ENCODE results near the gene OLFM2.
A peak's percentile ranks its signal among the peaks of the same experiment; 100 is the strongest.
"Not testable (repeated sequence)": the region's sequence is repeated elsewhere in the genome, so short reads cannot be mapped to it uniquely, and the experiment has no call there.

The OLFM2 gene

DNA sequence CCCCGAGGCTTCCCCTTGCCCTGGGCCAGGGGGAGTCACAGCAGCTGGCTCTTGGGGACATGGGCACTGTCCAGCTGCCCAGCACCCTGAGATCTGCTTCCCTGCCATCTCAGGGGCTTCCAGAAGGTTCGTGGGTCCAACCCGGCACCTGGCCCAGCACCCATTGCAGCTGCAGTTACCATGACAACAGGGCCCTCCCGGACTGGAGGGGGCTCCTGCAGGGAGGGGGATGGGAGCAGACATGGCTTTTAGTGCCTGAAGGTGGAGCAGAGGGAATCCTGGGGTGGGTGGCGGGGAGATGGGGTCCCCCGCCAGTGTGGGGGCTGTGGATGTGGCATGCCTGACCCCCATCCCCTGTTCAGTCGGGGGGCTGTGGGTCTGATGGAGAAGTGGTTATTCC lies 86.5 kb downstream of the OLFM2 start:
- H3K79me2 ChIP-seq, result peaks cover 8% of the 10 kb centered on the region
- H2AFZ ChIP-seq, result no peak overlapping the region
- no peaks in the 10 kb centered on the region for H3K9me3 ChIP-seq (ENCODE audit: control insufficient read depth, low read length)
- H3K27ac ChIP-seq, result no peak overlapping the region
- no peak for TF ChIP-seq CTCF (IDR thresholded peaks at IDR 0.05)
- no peak overlapping the region for H3K9ac ChIP-seq
- H3K36me3 ChIP-seq (ENCODE audit: control insufficient read depth, insufficient read depth, low read length), result no peaks in the 10 kb centered on the region
- H3K27me3 ChIP-seq (ENCODE audit: control insufficient read depth, insufficient read depth, low read length), result no peaks in the 10 kb centered on the region
- H3K4me2 ChIP-seq (ENCODE audit: low read length), result no peak overlapping the region
- H3K4me1 ChIP-seq, result no peaks in the 10 kb centered on the region
- H3K4me3 ChIP-seq (ENCODE audit: low read depth, low read length), result no peak overlapping the region

GRCh38 chr19:9848762-9849161 lies 87.6 kb downstream of the OLFM2 start:
- Histone ChIP-seq H3K79me2 (peaks cover 15% of the 10 kb centered on the region), H3K27ac (no peak overlapping the region), H3K4me2 (ENCODE audit: low read length) (no peak overlapping the region), H3K36me3 (ENCODE audit: control insufficient read depth, insufficient read depth, low read length) (no peaks in the 10 kb centered on the region), H3K4me3 (ENCODE audit: low read depth, low read length) (no peak overlapping the region), H3K9me3 (ENCODE audit: control insufficient read depth, low read length) (no peaks in the 10 kb centered on the region), H3K27me3 (ENCODE audit: control insufficient read depth, insufficient read depth, low read length) (no peaks in the 10 kb centered on the region), H3K9ac (no peak overlapping the region), H3K4me1 (no peaks in the 10 kb centered on the region), H2AFZ (no peak overlapping the region)
- no peak for TF ChIP-seq CTCF (IDR thresholded peaks at IDR 0.05)

GRCh38 chr19:9848060-9848459 lies 88.3 kb downstream of the OLFM2 start:
- Histone ChIP-seq H3K9me3 (ENCODE audit: control insufficient read depth, low read length) (no peaks in the 10 kb centered on the region), H3K4me2 (ENCODE audit: low read length) (no peak overlapping the region), H3K4me1 (no peaks in the 10 kb centered on the region), H3K9ac (no peak overlapping the region), H3K27ac (no peak overlapping the region), H2AFZ (no peak overlapping the region), H3K79me2 (peaks cover 15% of the 10 kb centered on the region), H3K4me3 (ENCODE audit: low read depth, low read length) (no peak overlapping the region), H3K36me3 (ENCODE audit: control insufficient read depth, insufficient read depth, low read length) (no peaks in the 10 kb centered on the region), H3K27me3 (ENCODE audit: control insufficient read depth, insufficient read depth, low read length) (no peaks in the 10 kb centered on the region)
- peak; percentile 55 for TF ChIP-seq CTCF (IDR thresholded peaks at IDR 0.05)

DNA sequence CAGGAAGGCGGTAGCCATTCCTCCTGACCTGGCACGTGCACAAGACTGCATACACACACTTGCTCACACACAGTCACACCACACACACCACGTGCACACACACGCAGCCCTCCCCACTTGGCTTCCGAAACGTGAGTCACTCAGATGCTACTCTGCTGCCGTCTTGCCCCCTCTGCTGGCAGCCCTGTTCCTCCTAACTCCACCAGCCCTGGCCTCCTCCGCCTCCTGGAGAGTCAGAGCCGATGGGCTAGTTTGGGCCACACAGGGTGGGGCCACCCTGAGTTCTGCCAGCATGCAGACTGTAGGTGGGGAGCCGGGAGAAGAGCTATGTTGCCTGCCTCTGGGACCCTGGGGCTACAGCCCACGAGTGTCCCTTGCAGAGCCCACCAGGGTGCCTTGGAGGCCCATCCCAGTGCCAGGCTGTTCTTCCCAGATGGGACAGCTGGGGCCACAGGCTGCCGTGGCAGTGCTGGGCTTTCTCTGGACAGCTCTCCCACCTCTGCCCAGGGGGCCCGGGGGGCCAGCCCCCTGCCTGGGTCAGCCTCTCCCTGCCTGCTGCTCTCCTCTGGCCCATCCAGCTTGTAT lies 89.1 kb downstream of the OLFM2 start:
- Histone ChIP-seq H3K36me3 (ENCODE audit: control insufficient read depth, insufficient read depth, low read length) (no peaks in the 10 kb centered on the region), H3K4me1 (no peaks in the 10 kb centered on the region), H3K27ac (no peak overlapping the region), H3K27me3 (ENCODE audit: control insufficient read depth, insufficient read depth, low read length) (no peaks in the 10 kb centered on the region), H3K4me3 (ENCODE audit: low read depth, low read length) (no peak overlapping the region), H2AFZ (no peak overlapping the region), H3K4me2 (ENCODE audit: low read length) (no peak overlapping the region), H3K9me3 (ENCODE audit: control insufficient read depth, low read length) (no peaks in the 10 kb centered on the region), H3K79me2 (peaks cover 21% of the 10 kb centered on the region), H3K9ac (no peak overlapping the region)
- TF ChIP-seq CTCF (IDR thresholded peaks at IDR 0.05), result no peak

DNA sequence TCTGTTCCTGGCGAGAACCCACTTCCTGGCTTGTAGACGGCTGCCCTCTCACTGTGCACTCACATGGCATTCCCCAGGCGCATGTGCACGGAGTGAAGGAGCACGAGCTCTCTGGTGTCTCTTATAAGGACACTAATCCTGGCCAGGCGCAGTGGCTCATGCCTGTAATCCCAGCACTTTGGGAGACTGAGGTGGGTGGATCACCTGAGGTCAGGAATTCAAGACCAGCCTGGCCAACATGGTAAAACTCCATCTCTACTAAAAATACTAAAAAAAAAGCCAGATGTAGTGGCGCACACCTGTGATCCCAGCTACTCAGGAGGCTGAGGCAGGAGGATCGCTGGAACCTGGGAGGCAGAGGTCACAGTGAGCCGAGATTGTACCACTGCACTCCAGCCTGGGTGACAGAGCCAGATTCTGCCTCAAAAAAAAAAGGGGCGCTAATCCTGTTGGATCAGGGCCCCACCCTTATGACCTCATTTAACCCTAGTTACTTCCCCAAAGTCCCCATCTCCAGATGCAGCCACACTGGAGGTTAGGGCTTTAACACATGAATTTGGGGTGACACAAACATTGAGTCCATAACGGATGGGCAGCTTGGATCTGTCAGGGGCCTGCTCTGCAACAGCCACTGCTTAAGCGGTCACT lies 92.6 kb downstream of the OLFM2 start:
- H2AFZ ChIP-seq; H3K27me3 ChIP-seq (ENCODE audit: control insufficient read depth, insufficient read depth, low read length); H3K36me3 ChIP-seq (ENCODE audit: control insufficient read depth, insufficient read depth, low read length); H3K4me2 ChIP-seq (ENCODE audit: low read length); H3K4me3 ChIP-seq (ENCODE audit: low read depth, low read length); H3K9ac ChIP-seq; H3K4me1 ChIP-seq; H3K27ac ChIP-seq; H3K9me3 ChIP-seq (ENCODE audit: control insufficient read depth, low read length): not testable (repeated sequence)
- H3K79me2 ChIP-seq, result peaks cover 47% of the 10 kb centered on the region

All from parathyroid adenoma (tissue), 2 donors.